WTC11 (cell line): ENCODE results near the gene RAPGEF1.

ENCODE experiments used
- ATF1 ChIP-seq: sonication (generic); formaldehyde crosslinking; IDR thresholded peaks from 2 replicates; pipeline ENCODE4 v1.8.1; 2023; ENCODE audit warnings: mild to moderate bottlenecking, moderate library complexity, missing genetic modification reagents
- CTCF ChIP-seq: fragments of 200-600 bp; IDR thresholded peaks from 2 replicates; pipeline ENCODE4 v1.8.0; 2022; ENCODE audit warnings: antibody characterized with exemption
- E2F5 ChIP-seq: sonication (generic); formaldehyde crosslinking; IDR thresholded peaks from 2 replicates; pipeline ENCODE4 v1.8.1; 2022; ENCODE audit warnings: mild to moderate bottlenecking, moderate library complexity, missing genetic modification reagents
- ETV6 ChIP-seq: sonication (generic); formaldehyde crosslinking; IDR thresholded peaks from 2 replicates; pipeline ENCODE4 v1.8.1; 2022; ENCODE audit warnings: mild to moderate bottlenecking, missing genetic modification reagents
- MAX ChIP-seq: sonication (generic); formaldehyde crosslinking; IDR thresholded peaks from 2 replicates; pipeline ENCODE4 v1.8.0; 2022; ENCODE audit warnings: mild to moderate bottlenecking, missing genetic modification reagents
- NFE2L1 ChIP-seq: sonication (generic); formaldehyde crosslinking; IDR thresholded peaks from 2 replicates; pipeline ENCODE4 v1.8.1; 2023; ENCODE audit warnings: missing genetic modification reagents
- NR2C2 ChIP-seq: sonication (generic); formaldehyde crosslinking; IDR thresholded peaks from 2 replicates; pipeline ENCODE4 v1.8.0; 2022; ENCODE audit warnings: mild to moderate bottlenecking, missing genetic modification reagents
- SP1 ChIP-seq: sonication (generic); formaldehyde crosslinking; conservative IDR thresholded peaks from 2 replicates; pipeline ENCODE4 v1.8.1; 2022; ENCODE audit warnings: missing genetic modification reagents
- TEAD4 ChIP-seq: sonication (generic); formaldehyde crosslinking; IDR thresholded peaks from 2 replicates; pipeline ENCODE4 v1.8.0; 2022; ENCODE audit warnings: mild to moderate bottlenecking, missing genetic modification reagents
- USF2 ChIP-seq: sonication (generic); formaldehyde crosslinking; IDR thresholded peaks from 2 replicates; pipeline ENCODE4 v1.8.1; 2023; ENCODE audit warnings: mild to moderate bottlenecking, missing genetic modification reagents, moderate library complexity
- ZNF138 ChIP-seq: sonication (generic); formaldehyde crosslinking; conservative IDR thresholded peaks from 2 replicates; pipeline ENCODE4 v1.8.1; 2022; ENCODE audit warnings: mild to moderate bottlenecking, moderate library complexity, missing genetic modification reagents
- ZNF317 ChIP-seq: sonication (generic); formaldehyde crosslinking; IDR thresholded peaks from 2 replicates; pipeline ENCODE4 v1.8.1; 2023; ENCODE audit warnings: low read depth, mild to moderate bottlenecking, moderate library complexity, missing genetic modification reagents, borderline replicate concordance
- ZNF423 ChIP-seq: fragments of 250-450 bp; sonication (Bioruptor Pico); IDR thresholded peaks from 2 replicates; pipeline ENCODE4 v2.1.2; 2022; ENCODE audit warnings: mild to moderate bottlenecking, moderate library complexity

GRCh38 chr9:131695836-131696460 is 43.9 kb downstream of the RAPGEF1 start:
- no peak for TF ChIP-seq NFE2L1 (CRISPR knock-in tag)
- no peak for TF ChIP-seq CTCF
- TF ChIP-seq ZNF423 (CRISPR knock-in tag) = no peak
- TF ChIP-seq NR2C2 (CRISPR knock-in tag) = no peak
- TF ChIP-seq MAX = no peak
- no peak for TF ChIP-seq USF2 (CRISPR knock-in tag)
- no peak for TF ChIP-seq ATF1 (CRISPR knock-in tag)
- TF ChIP-seq SP1 (CRISPR knock-in tag) = no peak
- TF ChIP-seq E2F5 (CRISPR knock-in tag) = no peak
- no peak for TF ChIP-seq TEAD4 (CRISPR knock-in tag)
- no peak for TF ChIP-seq ETV6
- TF ChIP-seq ZNF138 (CRISPR knock-in tag) = no peak
- TF ChIP-seq ZNF317 (CRISPR knock-in tag) = no peak
